H1 (cell line): ENCODE measurements around the gene MAP2K5. TPM values are rescaled to one million over a fixed set of nuclear protein-coding genes. Genes with fewer than 3 reads are reported as not detected.

ENCODE experiments used
- CTCF ChIA-PET: fragments of 300-600 bp; sonication (Branson Sonifier 250); formaldehyde crosslinking; loops from one replicate; lab custom pipeline; 2021; ENCODE audit not compliant: partially characterized antibody; lab: Charles Lee
- POLR2A ChIA-PET: fragments of 300-600 bp; sonication (Branson Sonifier 250); formaldehyde crosslinking; loops from one replicate; lab custom pipeline; 2021; ENCODE audit warnings: inconsistent platforms; ENCODE audit not compliant: partially characterized antibody; lab: Charles Lee
- DNase-seq, 2 experiments: peaks; one replicate each; pipeline versions ENCODE4 v3.0.0 to v3.0.0-alpha.2; 2010 to 2022; ENCODE audit warnings: low spot score in 2 of 2, low read depth in 1 of 2, mixed read lengths in 1 of 2
- FAIRE-seq: peaks from 2 replicates; lab custom pipeline; 2011; peaks lifted over from hg19 to GRCh38; lab: Jason Lieb, UNC
- H2AFZ ChIP-seq: 2 replicates; pipeline ENCODE4 v1.8.1; 2012; ENCODE audit warnings: low read length, inconsistent platforms
- H2AK5ac ChIP-seq: 2 replicates; pipeline ENCODE4 v1.6.1; 2013; ENCODE audit warnings: low read depth, low read length
- H2BK120ac ChIP-seq: replicated peaks from 2 replicates; pipeline ENCODE3; 2013; ENCODE audit warnings: low read depth, low read length, inconsistent platforms
- H2BK12ac ChIP-seq: 2 replicates; pipeline ENCODE4 v1.6.1; 2013; ENCODE audit warnings: low read depth, low read length
- H2BK15ac ChIP-seq: 2 replicates; pipeline ENCODE4 v1.6.1; 2013; ENCODE audit warnings: low read length
- H2BK20ac ChIP-seq: 2 replicates; pipeline ENCODE4 v1.6.1; 2013; ENCODE audit warnings: low read length
- H2BK5ac ChIP-seq: 2 replicates; pipeline ENCODE4 v1.6.1; 2013; ENCODE audit warnings: low read depth, low read length
- H3K14ac ChIP-seq: 2 replicates; pipeline ENCODE4 v1.6.1; 2013; ENCODE audit warnings: inconsistent platforms; ENCODE audit not compliant: insufficient read length
- H3K18ac ChIP-seq: 2 replicates; pipeline ENCODE4 v1.6.1; 2013; ENCODE audit warnings: low read length; ENCODE audit errors: extremely low read depth
- H3K23ac ChIP-seq: 2 replicates; pipeline ENCODE4 v1.6.1; 2013; ENCODE audit warnings: inconsistent platforms; ENCODE audit not compliant: insufficient read length
- H3K23me2 ChIP-seq: 2 replicates; pipeline ENCODE4 v1.6.1; 2013; ENCODE audit warnings: low read depth, low read length
- H3K27ac ChIP-seq: 2 replicates; pipeline ENCODE4 v1.6.1; 2011; ENCODE audit warnings: low read depth, low read length, inconsistent platforms
- H3K27me3 ChIP-seq, 4 experiments: replicated peaks in 1 of 4; 1 replicate in 1 of 4; 2 replicates in 3 of 4; pipeline versions ENCODE4 v1.6.1 to v1.8.1; 2011 to 2013; ENCODE audit warnings: low read length in 3 of 4, mild to moderate bottlenecking in 3 of 4, inconsistent platforms in 2 of 4, mixed read lengths in 2 of 4, moderate library complexity in 1 of 4; ENCODE audit not compliant: control insufficient read depth in 3 of 4, insufficient read depth in 3 of 4; ENCODE audit errors: extremely low read depth in 1 of 4
- H3K36me3 ChIP-seq, 4 experiments: 2 replicates each; pipeline versions ENCODE4 v1.6.1 to v1.8.1; 2011 to 2013; ENCODE audit warnings: mild to moderate bottlenecking in 4 of 4, low read length in 3 of 4, moderate library complexity in 2 of 4, control low read depth in 1 of 4, inconsistent platforms in 1 of 4; ENCODE audit not compliant: insufficient read depth in 4 of 4, control insufficient read depth in 2 of 4
- H3K4ac ChIP-seq: replicated peaks from 2 replicates; pipeline ENCODE3; 2013; ENCODE audit warnings: low read length, low read depth, mixed read lengths, inconsistent platforms; ENCODE audit not compliant: insufficient read length
- H3K4me1 ChIP-seq, 4 experiments: replicated peaks in 1 of 4; 1 replicate in 1 of 4; 2 replicates in 3 of 4; pipeline versions ENCODE4 v1.6.1 to v1.8.1; 2011 to 2013; ENCODE audit warnings: low read length in 3 of 4, inconsistent platforms in 2 of 4, mixed read lengths in 1 of 4; ENCODE audit not compliant: insufficient read depth in 4 of 4, control insufficient read depth in 3 of 4
- H3K4me2 ChIP-seq, 2 experiments: 2 replicates each; pipeline versions ENCODE4 v1.6.1 to v1.8.1; 2011 to 2013; ENCODE audit warnings: low read depth in 2 of 2, low read length in 2 of 2, control low read depth in 1 of 2, inconsistent platforms in 1 of 2, mild to moderate bottlenecking in 1 of 2; ENCODE audit not compliant: insufficient read depth in 1 of 2
- H3K4me3 ChIP-seq, 4 experiments: fragments of 200-600, 300-600 bp in 1 of 4; sonication (generic), shearing (Covaris generic), sonication (Bioruptor Twin) in 1 of 4; 2 replicates each; pipeline versions ENCODE4 v1.5.1 to v1.8.1; 2011 to 2016; ENCODE audit warnings: low read length in 4 of 4, low read depth in 3 of 4, control low read depth in 2 of 4, inconsistent platforms in 2 of 4, mild to moderate bottlenecking in 2 of 4, mixed read lengths in 1 of 4, moderate library complexity in 1 of 4; ENCODE audit not compliant: insufficient read depth in 2 of 4; ENCODE audit errors: extremely low read depth in 1 of 4
- H3K56ac ChIP-seq: replicated peaks from 2 replicates; pipeline ENCODE3; 2013; ENCODE audit warnings: low read depth, mild to moderate bottlenecking, mixed read lengths, low read length, inconsistent platforms; ENCODE audit not compliant: insufficient read length
- H3K79me1 ChIP-seq: 2 replicates; pipeline ENCODE4 v1.6.1; 2013; ENCODE audit warnings: low read depth, low read length, control low read depth
- H3K79me2 ChIP-seq, 2 experiments: 2 replicates each; pipeline versions ENCODE4 v1.6.1 to v1.8.1; 2012 to 2013; ENCODE audit warnings: low read length in 2 of 2, mild to moderate bottlenecking in 2 of 2, inconsistent platforms in 1 of 2; ENCODE audit not compliant: insufficient read depth in 2 of 2, control insufficient read depth in 1 of 2
- H3K9ac ChIP-seq, 4 experiments: replicated peaks in 1 of 4; 1 replicate in 1 of 4; 2 replicates in 3 of 4; pipeline versions ENCODE4 v1.6.1 to v1.8.1; 2011 to 2013; ENCODE audit warnings: low read depth in 3 of 4, low read length in 3 of 4, control low read depth in 2 of 4, mild to moderate bottlenecking in 2 of 4, moderate library complexity in 2 of 4, inconsistent platforms in 1 of 4; ENCODE audit errors: extremely low read depth in 1 of 4
- H3K9me3 ChIP-seq, 2 experiments: 2 replicates each; pipeline versions ENCODE4 v1.6.1 to v1.8.1; 2012 to 2013; ENCODE audit warnings: mild to moderate bottlenecking in 2 of 2, moderate library complexity in 2 of 2, control low read depth in 1 of 2, inconsistent platforms in 1 of 2, low read depth in 1 of 2, low read length in 1 of 2, mixed read lengths in 1 of 2; ENCODE audit not compliant: insufficient read depth in 2 of 2
- H4K20me1 ChIP-seq, 2 experiments: replicated peaks in 1 of 2; 2 replicates each; pipeline versions ENCODE3 to v1.8.1; 2011 to 2013; ENCODE audit warnings: inconsistent platforms in 2 of 2, low read length in 2 of 2, mild to moderate bottlenecking in 1 of 2; ENCODE audit not compliant: insufficient read depth in 2 of 2, control insufficient read depth in 1 of 2
- H4K5ac ChIP-seq: 2 replicates; pipeline ENCODE4 v1.6.1; 2013; ENCODE audit warnings: low read length, low read depth, mixed read lengths, inconsistent platforms; ENCODE audit not compliant: insufficient read length
- H4K8ac ChIP-seq: 2 replicates; pipeline ENCODE4 v1.8.0; 2013; ENCODE audit warnings: mild to moderate bottlenecking, moderate library complexity, low read length, inconsistent platforms; ENCODE audit not compliant: insufficient read depth; ENCODE audit errors: extremely low read depth
- H4K91ac ChIP-seq: replicated peaks from 2 replicates; pipeline ENCODE3; 2013; ENCODE audit warnings: low read length, mixed read lengths, inconsistent platforms; ENCODE audit not compliant: insufficient read length
- BRCA1 ChIP-seq: IDR thresholded peaks from 2 replicates; pipeline ENCODE4 v1.6.1; 2012; ENCODE audit warnings: low read depth, low read length, improper control_type of control experiment
- CBX5 ChIP-seq: fragments of 300-800, 300-1000 bp; sonication (generic); IDR thresholded peaks from 2 replicates; pipeline ENCODE4 v1.7.1; 2016; ENCODE audit warnings: antibody characterized with exemption, low read length, low read depth
- CREB1 ChIP-seq: IDR thresholded peaks from 2 replicates; pipeline ENCODE4 v1.6.1; 2012; ENCODE audit warnings: inconsistent platforms
- HDAC2 ChIP-seq, 2 experiments: fragments of 300-600 bp in 1 of 2; sonication (generic) in 1 of 2; IDR thresholded peaks; 2 replicates each; pipeline ENCODE4 v1.6.1; 2011 to 2012; ENCODE audit warnings: low read depth in 2 of 2, low read length in 2 of 2, mild to moderate bottlenecking in 2 of 2, moderate library complexity in 2 of 2, borderline replicate concordance in 1 of 2, inconsistent platforms in 1 of 2
- NANOG ChIP-seq: IDR thresholded peaks from 2 replicates; pipeline ENCODE4 v1.6.1; 2011; ENCODE audit warnings: low read length, low read depth, mild to moderate bottlenecking, inconsistent platforms; ENCODE audit not compliant: insufficient read depth, poor library complexity, severe bottlenecking
- NRF1 ChIP-seq: IDR thresholded peaks from 2 replicates; pipeline ENCODE4 v1.6.1; 2011; ENCODE audit warnings: mild to moderate bottlenecking, low read depth, low read length, improper control_type of control experiment
- SIX5 ChIP-seq: IDR thresholded peaks from 2 replicates; pipeline ENCODE4 v1.6.1; 2011; ENCODE audit warnings: mild to moderate bottlenecking, low read depth, low read length
- SRF ChIP-seq: IDR thresholded peaks from 2 replicates; pipeline ENCODE4 v1.6.1; 2011; ENCODE audit warnings: mild to moderate bottlenecking, low read depth, low read length, moderate library complexity
- WGBS, 2 experiments: shearing (Covaris generic) in 1 of 2; methylation state at CpG; one replicate each; pipeline versions ENCODE4 v1.1.6 to v1.1.7; 2013 to 2015; ENCODE audit warnings: low lambda C conversion rate in 2 of 2, mixed read lengths in 2 of 2, inconsistent platforms in 1 of 2, low coverage in 1 of 2, missing lambda C conversion rate in 1 of 2; ENCODE audit not compliant: insufficient replicate concordance in 2 of 2, insufficient coverage in 1 of 2, insufficient read length in 1 of 2; ENCODE audit errors: extremely low coverage in 1 of 2, missing lambda C conversion rate in 1 of 2; 5-methylcytosine and 5-hydroxymethylcytosine counted together
- polyA plus RNA-seq, 7 experiments: library from polyadenylated mRNA; depleted of rRNA in 3 of 7; stranded (reverse) in 5 of 7; unstranded in 2 of 7; fragments of >200 nt in 5 of 7; fragments of 200-250 nt in 2 of 7; gene quantifications; 1 replicate in 5 of 7; 2 replicates in 1 of 7; 4 replicates in 1 of 7; pipeline versions ENCODE4 v1.2.1 to v1.2.3, GENCODE V29; 2011 to 2013; ENCODE audit warnings: missing spikeins in 2 of 7, mixed read lengths in 2 of 7
- total RNA-seq: library from RNA; stranded (reverse); fragmentation: NEBNext Ultra II Directional; extraction: Animal tissue kit (Norgen Biotek cat#: 25700); gene quantifications from 2 replicates; pipeline ENCODE4 v1.2.1, GENCODE V29; 2021
- TF ChIP-seq, protein P1 (sequence below): IDR thresholded peaks from 2 replicates; pipeline ENCODE4 v1.6.1; 2012; ENCODE audit warnings: inconsistent platforms
- TF ChIP-seq, protein P2 (sequence below): IDR thresholded peaks from 2 replicates; pipeline ENCODE4 v1.6.1; 2012; ENCODE audit warnings: low read length, inconsistent platforms

MAP2K5 gene
- total and polyA plus RNA-seq, 2 of the 8 experiments (the other 6 are each of a cell fraction or from before 2014, with no cell fraction given) = 4.4 to 15.8 TPM

DNA sequence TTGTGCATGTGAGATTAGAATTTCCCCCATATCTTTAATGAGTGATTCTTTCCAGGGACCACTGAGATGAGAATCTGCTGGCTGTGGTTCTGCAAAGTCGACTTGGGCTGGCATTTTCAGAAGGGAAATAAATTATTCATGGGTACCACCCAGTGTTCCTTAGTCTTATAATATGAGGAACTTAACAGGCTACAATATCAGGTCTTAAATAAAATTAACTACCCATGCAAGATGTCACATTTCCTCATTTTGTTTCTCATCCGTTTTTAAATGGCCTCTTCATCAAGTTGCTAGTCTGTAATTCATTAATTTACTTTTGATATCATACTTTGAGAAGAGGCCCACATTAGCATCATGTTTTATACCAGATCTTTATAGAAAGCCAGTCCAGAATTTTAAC lies 224.5 kb downstream of the MAP2K5 start:
- ChIA-PET POLR2A (no interaction called here), CTCF (interaction anchor here (0.6 kb wide), 1 partner anchor 13 kb away, joined by 3 read pairs; no protein-coding TSS in a partner anchor)
- WGBS, 2 experiments = 78% methylated on average over 2 of the region's 2 CpGs; no CpG with 5 or more reads in 1 of the 2 experiments
- no peak overlapping the region for H3K4ac ChIP-seq
- no peaks in the 10 kb centered on the region for H3K27me3 ChIP-seq
- H2AFZ ChIP-seq = no peak overlapping the region
- H3K9ac ChIP-seq = no peak overlapping the region
- no peak overlapping the region for H2BK15ac ChIP-seq
- no peak overlapping the region for H3K4me2 ChIP-seq
- TF ChIP-seq CBX5 (no peak), NANOG (no peak), CREB1 (no peak), NRF1 (no peak), HDAC2 (IDR thresholded peaks at IDR 0.05; ENCODE audit: borderline replicate concordance in 1 of 2, low read depth in 2 of 2, low read length in 2 of 2) (no peak), BRCA1 (no peak), SIX5 (no peak), SRF (no peak)
- TF ChIP-seq, protein P1, sequence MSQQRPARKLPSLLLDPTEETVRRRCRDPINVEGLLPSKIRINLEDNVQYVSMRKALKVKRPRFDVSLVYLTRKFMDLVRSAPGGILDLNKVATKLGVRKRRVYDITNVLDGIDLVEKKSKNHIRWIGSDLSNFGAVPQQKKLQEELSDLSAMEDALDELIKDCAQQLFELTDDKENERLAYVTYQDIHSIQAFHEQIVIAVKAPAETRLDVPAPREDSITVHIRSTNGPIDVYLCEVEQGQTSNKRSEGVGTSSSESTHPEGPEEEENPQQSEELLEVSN = no peak
- TF ChIP-seq, protein P2, sequence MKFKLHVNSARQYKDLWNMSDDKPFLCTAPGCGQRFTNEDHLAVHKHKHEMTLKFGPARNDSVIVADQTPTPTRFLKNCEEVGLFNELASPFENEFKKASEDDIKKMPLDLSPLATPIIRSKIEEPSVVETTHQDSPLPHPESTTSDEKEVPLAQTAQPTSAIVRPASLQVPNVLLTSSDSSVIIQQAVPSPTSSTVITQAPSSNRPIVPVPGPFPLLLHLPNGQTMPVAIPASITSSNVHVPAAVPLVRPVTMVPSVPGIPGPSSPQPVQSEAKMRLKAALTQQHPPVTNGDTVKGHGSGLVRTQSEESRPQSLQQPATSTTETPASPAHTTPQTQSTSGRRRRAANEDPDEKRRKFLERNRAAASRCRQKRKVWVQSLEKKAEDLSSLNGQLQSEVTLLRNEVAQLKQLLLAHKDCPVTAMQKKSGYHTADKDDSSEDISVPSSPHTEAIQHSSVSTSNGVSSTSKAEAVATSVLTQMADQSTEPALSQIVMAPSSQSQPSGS = no peak
- H3K18ac ChIP-seq = no peak overlapping the region
- H3K23ac ChIP-seq = no peak overlapping the region
- no peaks in the 10 kb centered on the region for H3K36me3 ChIP-seq
- H3K23me2 ChIP-seq = no peaks in the 10 kb centered on the region
- H4K91ac ChIP-seq = no peak overlapping the region
- DNase-seq (no peak), FAIRE-seq (no peak)
- no peak overlapping the region for H4K8ac ChIP-seq
- no peak overlapping the region for H2BK12ac ChIP-seq
- no peaks in the 10 kb centered on the region for H3K79me1 ChIP-seq
- peaks cover 0 to 7% (median 3%) of the 10 kb centered on the region in 4 experiments; a peak in 3 of 7 replicates for H3K4me1 ChIP-seq
- no peaks in the 10 kb centered on the region for H3K9me3 ChIP-seq
- H3K27ac ChIP-seq = no peak overlapping the region
- no peaks in the 10 kb centered on the region for H4K20me1 ChIP-seq
- no peak overlapping the region for H3K14ac ChIP-seq
- H4K5ac ChIP-seq = no peak overlapping the region
- H2BK5ac ChIP-seq = no peak overlapping the region
- H2BK20ac ChIP-seq = no peak overlapping the region
- H2BK120ac ChIP-seq = no peak overlapping the region
- no peak overlapping the region for H3K56ac ChIP-seq
- H2AK5ac ChIP-seq = no peak overlapping the region
- H3K79me2 ChIP-seq = no peaks in the 10 kb centered on the region
- no peak overlapping the region for H3K4me3 ChIP-seq
